ENCODE results near the gene PARD6B. TPM values are rescaled to one million over a fixed set of nuclear protein-coding genes. Genes with fewer than 3 reads are reported as not detected.

PARD6B gene
- total RNA-seq, 1 donor from 2014 or later = 4.0 TPM

DNA sequence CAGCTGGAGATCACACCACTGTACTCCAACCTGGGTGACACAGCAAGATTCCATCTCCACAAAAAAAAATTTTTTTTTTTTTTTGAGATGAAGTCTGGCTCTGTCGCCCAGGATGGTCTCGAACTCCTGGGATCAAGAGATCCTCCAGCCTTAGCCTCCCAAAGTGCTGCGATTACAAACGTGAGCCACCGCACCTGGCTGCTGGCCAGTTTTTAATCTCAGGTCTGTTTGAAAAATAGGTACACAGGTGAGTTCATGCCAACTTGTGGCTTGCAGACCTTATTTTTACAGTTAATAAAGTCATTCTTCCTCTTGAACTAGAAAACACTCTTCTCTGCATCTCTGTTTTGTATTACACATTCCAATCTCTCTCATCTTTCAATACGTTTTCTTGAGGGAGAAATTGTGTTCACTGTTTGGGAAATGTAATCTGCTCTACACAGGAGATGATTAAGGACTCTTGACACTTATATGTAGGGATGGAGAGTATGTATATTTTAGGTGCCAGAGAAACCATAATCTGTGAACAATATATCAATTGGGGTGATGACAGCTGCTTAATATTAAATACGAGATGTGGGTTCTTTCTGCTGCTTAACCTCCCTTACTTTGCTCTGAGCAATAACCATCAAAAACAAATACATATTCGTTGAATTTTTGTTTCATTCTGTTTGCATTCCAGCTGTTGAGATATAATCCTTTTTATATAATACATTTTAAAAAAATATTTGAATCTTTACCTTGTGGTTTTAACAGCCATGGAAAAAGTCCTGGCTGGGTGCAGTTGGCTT is 22.3 kb upstream of the PARD6B start:
- Mint-ChIP-seq H3K4me3 (ENCODE audit: unreplicated experiment) (no peak overlapping the region), H3K27ac (ENCODE audit: unreplicated experiment) (no peak overlapping the region), H3K27me3 (ENCODE audit: unreplicated experiment) (no peaks in the 10 kb centered on the region), H3K4me1 (ENCODE audit: low read depth, unreplicated experiment) (no peaks in the 10 kb centered on the region), H3K9me3 (ENCODE audit: unreplicated experiment) (peaks cover 2% of the 10 kb centered on the region), H3K36me3 (ENCODE audit: unreplicated experiment) (no peaks in the 10 kb centered on the region)
- TF ChIP-seq, protein P1, sequence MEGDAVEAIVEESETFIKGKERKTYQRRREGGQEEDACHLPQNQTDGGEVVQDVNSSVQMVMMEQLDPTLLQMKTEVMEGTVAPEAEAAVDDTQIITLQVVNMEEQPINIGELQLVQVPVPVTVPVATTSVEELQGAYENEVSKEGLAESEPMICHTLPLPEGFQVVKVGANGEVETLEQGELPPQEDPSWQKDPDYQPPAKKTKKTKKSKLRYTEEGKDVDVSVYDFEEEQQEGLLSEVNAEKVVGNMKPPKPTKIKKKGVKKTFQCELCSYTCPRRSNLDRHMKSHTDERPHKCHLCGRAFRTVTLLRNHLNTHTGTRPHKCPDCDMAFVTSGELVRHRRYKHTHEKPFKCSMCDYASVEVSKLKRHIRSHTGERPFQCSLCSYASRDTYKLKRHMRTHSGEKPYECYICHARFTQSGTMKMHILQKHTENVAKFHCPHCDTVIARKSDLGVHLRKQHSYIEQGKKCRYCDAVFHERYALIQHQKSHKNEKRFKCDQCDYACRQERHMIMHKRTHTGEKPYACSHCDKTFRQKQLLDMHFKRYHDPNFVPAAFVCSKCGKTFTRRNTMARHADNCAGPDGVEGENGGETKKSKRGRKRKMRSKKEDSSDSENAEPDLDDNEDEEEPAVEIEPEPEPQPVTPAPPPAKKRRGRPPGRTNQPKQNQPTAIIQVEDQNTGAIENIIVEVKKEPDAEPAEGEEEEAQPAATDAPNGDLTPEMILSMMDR (IDR thresholded peaks at IDR 0.05; ENCODE audit: partially characterized antibody, unreplicated experiment) = no peak
- no peak for DNase-seq

DNA sequence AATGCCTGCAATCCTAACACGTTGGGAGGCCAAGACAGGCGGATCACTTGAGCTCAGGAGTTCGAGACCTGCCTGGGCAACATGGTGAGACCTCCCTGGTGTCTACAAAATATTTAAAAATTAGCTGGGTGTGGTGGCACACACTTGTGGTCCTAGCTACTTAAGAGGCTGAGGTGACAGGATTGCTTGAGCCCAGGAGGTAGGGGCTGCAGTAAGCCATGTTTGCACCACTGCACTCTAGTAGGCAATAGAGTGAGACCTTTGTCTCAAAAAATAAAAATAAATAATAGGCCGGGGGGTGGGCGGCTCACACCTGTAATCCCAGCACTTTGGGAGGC is 21.8 kb upstream of the PARD6B start:
- Mint-ChIP-seq H3K36me3 (ENCODE audit: unreplicated experiment) (no peaks in the 10 kb centered on the region), H3K4me3 (ENCODE audit: unreplicated experiment) (no peak overlapping the region), H3K27ac (ENCODE audit: unreplicated experiment) (no peak overlapping the region), H3K9me3 (ENCODE audit: unreplicated experiment) (peaks cover 2% of the 10 kb centered on the region), H3K27me3 (ENCODE audit: unreplicated experiment) (no peaks in the 10 kb centered on the region), H3K4me1 (ENCODE audit: low read depth, unreplicated experiment) (no peaks in the 10 kb centered on the region)
- TF ChIP-seq, protein P1 (IDR thresholded peaks at IDR 0.05; ENCODE audit: partially characterized antibody, unreplicated experiment) = no peak
- no peak for DNase-seq

DNA sequence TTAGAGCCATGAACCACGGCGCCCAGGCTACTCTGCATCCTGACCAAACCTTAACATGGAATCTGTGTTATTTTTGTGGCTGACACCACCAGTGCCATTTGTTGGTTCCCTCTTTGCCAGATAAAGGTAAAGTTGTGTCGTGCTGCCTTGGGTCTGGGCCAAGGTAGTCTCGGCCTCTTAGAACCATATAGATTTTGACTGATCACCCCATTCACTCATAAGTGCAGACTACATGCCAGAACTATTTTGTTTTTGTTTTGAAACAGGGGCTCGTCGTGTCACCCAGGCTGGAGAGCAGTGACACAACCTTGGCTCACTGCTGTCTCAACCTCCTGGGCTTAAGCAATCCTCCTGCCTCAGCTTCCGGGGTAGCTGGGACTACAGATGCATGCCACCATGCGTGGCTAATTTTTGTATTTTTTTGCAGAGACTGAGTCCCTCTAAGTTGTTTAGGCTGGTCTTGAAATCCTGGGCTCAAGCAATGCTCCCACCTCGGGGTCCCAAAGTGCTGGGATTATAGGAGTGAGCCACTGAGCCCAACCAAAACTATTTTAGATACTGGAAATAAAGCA is 20.8 kb upstream of the PARD6B start:
- Mint-ChIP-seq H3K27me3 (ENCODE audit: unreplicated experiment) (no peaks in the 10 kb centered on the region), H3K4me3 (ENCODE audit: unreplicated experiment) (no peak overlapping the region), H3K9me3 (ENCODE audit: unreplicated experiment) (peaks cover 2% of the 10 kb centered on the region), H3K4me1 (ENCODE audit: low read depth, unreplicated experiment) (no peaks in the 10 kb centered on the region), H3K27ac (ENCODE audit: unreplicated experiment) (no peak overlapping the region), H3K36me3 (ENCODE audit: unreplicated experiment) (no peaks in the 10 kb centered on the region)
- DNase-seq = no peak
- TF ChIP-seq, protein P1 (IDR thresholded peaks at IDR 0.05; ENCODE audit: partially characterized antibody, unreplicated experiment) = no peak

DNA sequence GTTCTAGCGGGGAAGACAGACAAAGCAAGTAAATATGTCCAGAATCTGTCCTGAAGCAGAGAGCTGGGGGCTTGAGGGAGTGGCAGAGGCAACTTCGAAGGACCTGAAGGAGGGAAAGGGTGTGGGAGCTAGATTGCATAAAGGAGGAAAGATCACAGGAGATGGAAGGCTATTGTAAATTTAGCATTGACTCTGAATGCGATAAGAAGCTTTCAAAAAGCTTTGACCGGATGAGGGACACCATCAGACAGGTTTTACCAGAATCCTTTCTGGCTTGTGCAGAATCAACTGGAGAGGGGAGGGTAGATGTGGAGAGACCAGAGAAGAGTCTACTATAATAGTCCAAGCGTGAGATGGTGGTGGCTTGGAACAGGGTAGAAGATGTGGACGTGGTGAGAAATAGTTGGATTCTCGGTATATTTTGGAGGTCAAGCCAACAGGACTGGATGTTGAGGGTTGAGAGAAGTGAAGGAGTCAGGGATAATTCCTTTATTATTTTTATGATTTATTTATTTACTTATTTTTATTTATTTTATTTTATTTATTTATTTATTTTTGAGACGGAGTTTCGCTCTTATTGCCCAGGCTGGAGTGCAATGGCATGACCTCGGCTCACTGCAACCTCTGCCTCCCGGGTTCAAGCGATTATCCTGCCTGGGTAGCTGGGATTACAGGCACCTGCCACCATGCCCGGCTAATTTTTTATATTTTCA is 20.1 kb upstream of the PARD6B start:
- DNase-seq = no peak
- no peaks in the 10 kb centered on the region for H3K4me1 Mint-ChIP-seq (ENCODE audit: low read depth, unreplicated experiment)
- no peaks in the 10 kb centered on the region for H3K36me3 Mint-ChIP-seq (ENCODE audit: unreplicated experiment)
- no peaks in the 10 kb centered on the region for H3K27me3 Mint-ChIP-seq (ENCODE audit: unreplicated experiment)
- no peak overlapping the region for H3K27ac Mint-ChIP-seq (ENCODE audit: unreplicated experiment)
- TF ChIP-seq, protein P1 (IDR thresholded peaks at IDR 0.05; ENCODE audit: partially characterized antibody, unreplicated experiment) = no peak
- H3K4me3 Mint-ChIP-seq (ENCODE audit: unreplicated experiment) = no peak overlapping the region
- H3K9me3 Mint-ChIP-seq (ENCODE audit: unreplicated experiment) = peaks cover 2% of the 10 kb centered on the region
